AG04449 (cell line): Measurements from ENCODE around the gene ANKRD10.

Experiments
- CTCF ChIA-PET: fragments of 350-600 bp; formaldehyde crosslinking; extraction: SDS; loops from one replicate; lab custom pipeline; 2021; ENCODE audit warnings: antibody characterized with exemption; lab: Yijun Ruan, JAX
- POLR2A ChIA-PET: fragments of 400-600, 350-600 bp; formaldehyde crosslinking; extraction: SDS; loops from one replicate; lab custom pipeline; 2020; ENCODE audit warnings: antibody characterized with exemption, inconsistent platforms; lab: Yijun Ruan, JAX
- DNase-seq: peaks from one replicate; pipeline ENCODE4 v3.0.0-alpha.2; 2010; ENCODE audit warnings: low read depth, low spot score
- H3K4me3 ChIP-seq: 2 replicates; pipeline ENCODE4 v1.5.1; 2011; ENCODE audit warnings: low read depth, mild to moderate bottlenecking, control low read depth, low read length
- TF ChIP-seq, protein P1 (sequence below): IDR thresholded peaks from one replicate; pipeline ENCODE4 v1.5.1; 2011; ENCODE audit warnings: mild to moderate bottlenecking, moderate library complexity, low read length, control low read depth, inconsistent platforms; ENCODE audit not compliant: insufficient read depth; ENCODE audit errors: missing control alignments

ANKRD10 gene

DNA sequence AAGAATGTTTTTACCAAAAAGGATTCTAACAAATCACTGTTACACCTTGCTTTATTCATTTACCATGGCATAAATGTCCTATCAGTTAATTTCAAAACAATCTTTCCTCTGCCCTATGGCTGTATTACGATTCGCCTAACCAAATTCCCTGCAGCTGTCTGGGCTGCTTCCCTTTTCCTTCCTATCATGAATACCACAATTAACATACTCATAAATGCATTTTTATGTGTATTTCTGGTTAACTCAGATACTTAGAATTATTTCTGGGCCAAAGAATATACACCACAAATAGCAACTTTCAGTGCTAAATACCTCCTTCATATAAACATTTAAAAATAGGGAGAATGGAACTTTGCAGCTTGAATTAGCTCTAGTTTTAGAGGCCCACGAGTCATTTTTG is 30.4 kb downstream of the ANKRD10 start:
- POLR2A ChIA-PET = interaction anchor here (1.4 kb wide), 1 partner anchor 14 kb away, joined by 4 read pairs; no protein-coding TSS in a partner anchor
- CTCF ChIA-PET = interaction anchor here (0.9 to 1.6 kb wide), 3 partner anchors 14 to 183 kb away, joined by 3 to 4 read pairs (median 4); no protein-coding TSS in a partner anchor
- TF ChIP-seq, protein P1, sequence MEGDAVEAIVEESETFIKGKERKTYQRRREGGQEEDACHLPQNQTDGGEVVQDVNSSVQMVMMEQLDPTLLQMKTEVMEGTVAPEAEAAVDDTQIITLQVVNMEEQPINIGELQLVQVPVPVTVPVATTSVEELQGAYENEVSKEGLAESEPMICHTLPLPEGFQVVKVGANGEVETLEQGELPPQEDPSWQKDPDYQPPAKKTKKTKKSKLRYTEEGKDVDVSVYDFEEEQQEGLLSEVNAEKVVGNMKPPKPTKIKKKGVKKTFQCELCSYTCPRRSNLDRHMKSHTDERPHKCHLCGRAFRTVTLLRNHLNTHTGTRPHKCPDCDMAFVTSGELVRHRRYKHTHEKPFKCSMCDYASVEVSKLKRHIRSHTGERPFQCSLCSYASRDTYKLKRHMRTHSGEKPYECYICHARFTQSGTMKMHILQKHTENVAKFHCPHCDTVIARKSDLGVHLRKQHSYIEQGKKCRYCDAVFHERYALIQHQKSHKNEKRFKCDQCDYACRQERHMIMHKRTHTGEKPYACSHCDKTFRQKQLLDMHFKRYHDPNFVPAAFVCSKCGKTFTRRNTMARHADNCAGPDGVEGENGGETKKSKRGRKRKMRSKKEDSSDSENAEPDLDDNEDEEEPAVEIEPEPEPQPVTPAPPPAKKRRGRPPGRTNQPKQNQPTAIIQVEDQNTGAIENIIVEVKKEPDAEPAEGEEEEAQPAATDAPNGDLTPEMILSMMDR = no peak
- DNase-seq = no peak
- H3K4me3 ChIP-seq = no peak overlapping the region

DNA sequence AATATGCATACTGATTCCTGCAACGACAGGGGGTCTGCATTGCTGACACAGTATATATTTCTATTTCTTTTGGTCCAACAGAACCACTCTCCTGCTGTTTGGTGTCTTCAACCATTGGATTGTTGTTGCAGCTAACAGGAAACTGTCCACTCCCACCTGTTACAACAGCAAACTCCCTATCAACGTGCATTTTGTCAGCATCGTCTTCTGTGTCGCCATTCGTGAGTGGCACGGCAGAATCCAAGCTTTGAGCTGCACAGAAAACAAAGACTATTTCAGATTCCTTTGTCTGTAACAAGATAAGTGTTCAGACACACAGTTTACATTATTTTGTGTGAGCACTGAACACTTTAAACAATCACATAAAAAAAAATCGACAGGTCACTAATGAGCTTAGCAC is 31.3 kb downstream of the ANKRD10 start:
- POLR2A ChIA-PET = no interaction called here
- CTCF ChIA-PET = interaction anchor here (1.2 to 2.8 kb wide), 3 partner anchors 13 to 32 kb away, joined by 4 to 9 read pairs (median 4); partner anchors contain the start of gene ANKRD10
- DNase-seq = no peak
- no peak overlapping the region for H3K4me3 ChIP-seq
- TF ChIP-seq, protein P1 = no peak

DNA sequence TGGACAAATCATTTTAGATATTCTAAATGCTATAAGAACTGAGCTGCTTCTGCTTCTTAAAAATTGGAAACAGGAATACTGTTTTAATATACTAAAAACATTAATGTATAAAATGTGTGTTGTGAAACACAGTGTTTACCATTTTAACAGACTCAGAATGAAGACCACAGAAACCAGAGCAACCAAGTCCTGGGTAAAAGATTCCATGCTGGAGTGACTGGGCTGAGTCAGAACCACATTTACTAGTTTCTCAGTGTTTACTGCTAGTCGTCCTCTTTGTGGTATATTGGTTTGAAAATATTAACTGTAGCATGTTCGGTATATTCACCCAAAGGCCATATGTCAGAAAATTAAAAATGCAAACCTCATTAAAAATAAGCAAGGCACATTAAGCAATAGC is 31.9 kb downstream of the ANKRD10 start:
- ChIA-PET CTCF (interaction anchor here (1.6 to 2.8 kb wide), 3 partner anchors 12 to 32 kb away, joined by 4 to 9 read pairs (median 8); partner anchors contain the start of gene ANKRD10), POLR2A (interaction anchor here (1.0 kb wide), 1 partner anchor 32 kb away, joined by 3 read pairs; the partner anchor contains the start of gene ANKRD10)
- TF ChIP-seq, protein P1 = no peak
- no peak for DNase-seq
- no peak overlapping the region for H3K4me3 ChIP-seq

DNA sequence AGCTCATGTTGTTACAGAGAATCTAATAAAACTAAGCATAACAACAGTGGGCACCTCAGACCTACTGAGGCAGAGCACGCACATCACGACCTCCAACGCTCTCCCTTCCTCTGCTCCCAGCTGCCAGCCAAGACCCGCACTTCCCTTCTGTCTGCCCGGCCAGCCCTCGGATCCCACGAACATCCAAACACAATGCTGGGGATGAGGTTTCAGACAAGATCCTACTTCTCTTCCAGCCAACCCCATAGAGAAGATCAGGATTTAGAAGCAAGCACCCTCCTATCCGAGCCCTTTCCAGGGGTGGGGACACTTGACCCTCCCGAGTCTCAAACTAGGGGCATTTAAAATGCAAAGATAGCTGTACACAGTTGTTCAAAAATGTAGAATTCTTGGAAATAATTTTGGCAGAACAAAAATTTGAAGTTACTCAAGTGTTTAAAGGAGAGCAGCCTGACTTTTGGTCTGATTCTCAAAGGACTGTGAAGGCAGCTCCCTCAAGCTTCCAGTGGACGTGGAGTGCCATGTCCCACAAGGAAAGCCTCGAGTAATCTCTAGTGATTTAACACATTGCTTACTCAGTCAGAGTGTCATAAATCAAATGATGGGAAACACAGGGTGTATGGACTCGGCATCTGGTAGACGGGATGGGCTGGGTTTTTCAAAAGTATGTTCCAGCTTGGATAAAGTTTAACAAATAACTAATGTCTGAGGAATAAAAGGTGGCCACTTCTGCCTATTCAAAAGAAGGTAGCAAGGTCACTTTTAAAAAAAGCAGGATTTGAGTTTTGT is 32.8 kb downstream of the ANKRD10 start:
- POLR2A ChIA-PET = interaction anchor here (0.6 to 1.0 kb wide), 2 partner anchors 33 to 131 kb away, joined by 3 read pairs; partner anchors contain the start of gene ANKRD10
- CTCF ChIA-PET = interaction anchor here (2.2 to 2.8 kb wide), 2 partner anchors 14 to 33 kb away, joined by 8 to 9 read pairs; partner anchors contain the start of gene ANKRD10
- no peak overlapping the region for H3K4me3 ChIP-seq
- TF ChIP-seq, protein P1 = no peak
- no peak for DNase-seq

DNA sequence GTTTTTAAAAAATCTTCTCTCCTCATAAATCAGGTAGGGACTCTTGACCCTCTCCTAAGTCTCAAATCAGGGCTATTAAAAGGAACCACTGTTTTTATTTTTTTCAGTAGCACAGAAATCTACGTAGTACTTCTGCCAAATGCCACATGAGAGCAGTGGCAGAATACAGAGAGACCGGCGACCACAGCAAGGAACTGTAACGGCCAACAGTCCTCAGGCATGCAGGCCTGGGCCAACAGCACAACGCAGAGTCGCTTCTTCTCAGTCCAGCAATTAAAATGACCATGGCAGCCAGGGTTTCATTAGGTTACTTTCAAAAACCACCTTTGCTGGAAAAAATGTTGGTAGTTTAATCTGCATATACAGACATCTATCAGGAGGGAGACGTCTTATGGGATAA is 34.2 kb downstream of the ANKRD10 start:
- TF ChIP-seq, protein P1 = no peak
- CTCF ChIA-PET = no interaction called here
- H3K4me3 ChIP-seq = no peak overlapping the region
- POLR2A ChIA-PET = no interaction called here
- no peak for DNase-seq

DNA sequence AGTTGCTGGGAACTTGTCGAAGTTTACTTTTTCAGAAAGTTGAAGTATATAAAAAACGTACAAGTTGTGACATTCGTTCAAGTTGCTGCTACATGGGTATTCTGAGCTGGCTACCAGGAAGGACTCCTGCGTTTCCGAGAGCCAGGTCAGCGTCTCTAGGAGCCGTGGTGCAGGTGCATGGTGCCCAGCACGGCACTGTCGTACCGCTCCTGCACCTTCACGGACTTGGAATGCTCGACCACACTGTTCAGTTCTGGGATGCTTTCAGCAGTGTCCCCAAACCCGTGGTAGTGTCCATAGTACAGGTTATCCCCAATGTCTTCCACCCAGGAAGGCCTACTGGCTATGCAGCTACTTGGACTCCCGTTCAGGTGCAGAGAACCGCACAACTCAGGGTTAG is 35.4 kb downstream of the ANKRD10 start:
- POLR2A ChIA-PET = no interaction called here
- no peak overlapping the region for H3K4me3 ChIP-seq
- no peak for DNase-seq
- CTCF ChIA-PET = no interaction called here
- TF ChIP-seq, protein P1 = no peak
